Loucy (cell line): ENCODE data around the gene SPRYD7.

Experiments used
- H2AFZ ChIP-seq: fragments of 200-600 bp; sonication (generic); 2 replicates; pipeline ENCODE4 v1.6.0; 2016; ENCODE audit warnings: antibody characterized with exemption, mild to moderate bottlenecking, low read length, moderate library complexity
- H3F3A ChIP-seq: fragments of 200-600 bp; 2 replicates; pipeline ENCODE4 v1.6.0; 2016; ENCODE audit warnings: antibody characterized with exemption, low read depth, mild to moderate bottlenecking
- H3K27me3 ChIP-seq: fragments of 200-600 bp; sonication (generic); 2 replicates; pipeline ENCODE4 v1.6.1; 2014; ENCODE audit warnings: low read length, mild to moderate bottlenecking; ENCODE audit not compliant: insufficient read depth, poor library complexity, severe bottlenecking
- H3K36me3 ChIP-seq: fragments of 200-600 bp; sonication (generic); 2 replicates; pipeline ENCODE4 v1.6.1; 2016; ENCODE audit warnings: low read length; ENCODE audit not compliant: insufficient read depth
- H3K4me1 ChIP-seq: fragments of 200-600 bp; sonication (generic); 2 replicates; pipeline ENCODE4 v1.5.1; 2014; ENCODE audit warnings: low read length, mild to moderate bottlenecking; ENCODE audit not compliant: insufficient read depth, poor library complexity, severe bottlenecking
- H3K4me2 ChIP-seq: fragments of 200-600 bp; sonication (generic); 2 replicates; pipeline ENCODE4 v1.6.0; 2014; ENCODE audit warnings: antibody characterized with exemption, low read length, low read depth, mild to moderate bottlenecking; ENCODE audit not compliant: poor library complexity, severe bottlenecking
- H3K4me3 ChIP-seq: fragments of 200-600 bp; sonication (generic); 2 replicates; pipeline ENCODE4 v1.5.1; 2014; ENCODE audit warnings: low read length, mild to moderate bottlenecking, mixed read lengths; ENCODE audit not compliant: poor library complexity, severe bottlenecking
- H3K79me2 ChIP-seq: fragments of 200-600 bp; sonication (generic); 2 replicates; pipeline ENCODE4 v1.6.1; 2014; ENCODE audit warnings: low read length; ENCODE audit not compliant: insufficient read depth
- H3K9ac ChIP-seq: fragments of 200-600 bp; sonication (generic); 2 replicates; pipeline ENCODE4 v1.6.0; 2014; ENCODE audit warnings: mild to moderate bottlenecking, low read depth, low read length, moderate library complexity; ENCODE audit not compliant: poor library complexity, severe bottlenecking
- H3K9me2 ChIP-seq: fragments of 200-600 bp; sonication (generic); replicated peaks from 2 replicates; pipeline ENCODE4 v1.6.1; 2016; ENCODE audit warnings: low read depth, low read length, mixed read lengths
- H3K9me3 ChIP-seq: fragments of 200-600 bp; sonication (generic); 2 replicates; pipeline ENCODE4 v1.6.1; 2014; ENCODE audit warnings: mild to moderate bottlenecking, antibody characterized with exemption, low read length, low read depth; ENCODE audit not compliant: insufficient read depth
- H4K20me1 ChIP-seq: fragments of 200-600 bp; sonication (generic); 2 replicates; pipeline ENCODE4 v1.6.0; 2014; ENCODE audit warnings: antibody characterized with exemption, low read length, mild to moderate bottlenecking; ENCODE audit not compliant: insufficient read depth, poor library complexity, severe bottlenecking
- CTCF ChIP-seq: fragments of 200-600 bp; sonication (generic); conservative IDR thresholded peaks from 2 replicates; pipeline ENCODE4 v1.5.1; 2014; ENCODE audit warnings: mild to moderate bottlenecking, antibody characterized with exemption, low read length
- EZH2phosphoT487 ChIP-seq: fragments of 200-600 bp; IDR thresholded peaks from 2 replicates; pipeline ENCODE4 v1.6.1; 2018; ENCODE audit warnings: antibody characterized with exemption, mild to moderate bottlenecking, moderate library complexity, borderline replicate concordance

Gene SPRYD7

GRCh38 chr13:49893591-49893990 is 42.5 kb downstream of the SPRYD7 start:
- Histone ChIP-seq H3K9me2 (no peaks in the 10 kb centered on the region), H3K27me3 (no peaks in the 10 kb centered on the region), H3F3A (no peaks in the 10 kb centered on the region), H3K79me2 (no peaks in the 10 kb centered on the region), H3K4me3 (no peak overlapping the region), H4K20me1 (no peaks in the 10 kb centered on the region), H3K4me2 (no peak overlapping the region), H3K9ac (no peak overlapping the region), H3K9me3 (no peaks in the 10 kb centered on the region), H2AFZ (no peak overlapping the region), H3K36me3 (no peaks in the 10 kb centered on the region), H3K4me1 (no peaks in the 10 kb centered on the region)
- no peak for TF ChIP-seq EZH2phosphoT487
- TF ChIP-seq CTCF, result no peak

- no peaks in the 10 kb centered on the region for H3K4me1 ChIP-seq
- H3K4me2 ChIP-seq, result no peak overlapping the region
- H3K9me2 ChIP-seq, result no peaks in the 10 kb centered on the region
- no peak for TF ChIP-seq CTCF
- no peaks in the 10 kb centered on the region for H3K9me3 ChIP-seq
- H2AFZ ChIP-seq, result no peak overlapping the region
- no peaks in the 10 kb centered on the region for H3K36me3 ChIP-seq
- H3K4me3 ChIP-seq, result no peak overlapping the region
- H4K20me1 ChIP-seq, result no peaks in the 10 kb centered on the region
- H3K79me2 ChIP-seq, result no peaks in the 10 kb centered on the region
- H3F3A ChIP-seq, result no peaks in the 10 kb centered on the region
- H3K27me3 ChIP-seq, result no peaks in the 10 kb centered on the region
- no peak overlapping the region for H3K9ac ChIP-seq
Observed at GRCh38 chr13:49890376-49890775, 45.8 kb downstream of the SPRYD7 start.

GRCh38 chr13:49878682-49879081 is 57.5 kb downstream of the SPRYD7 start:
- no peak overlapping the region for H2AFZ ChIP-seq
- H3K9me2 ChIP-seq, result no peaks in the 10 kb centered on the region
- no peaks in the 10 kb centered on the region for H4K20me1 ChIP-seq
- TF ChIP-seq CTCF, result no peak
- no peak overlapping the region for H3K4me3 ChIP-seq
- no peak overlapping the region for H3K4me2 ChIP-seq
- no peak overlapping the region for H3K9ac ChIP-seq
- peaks cover 12% of the 10 kb centered on the region; the same call in 1 of the 2 replicates for H3K9me3 ChIP-seq
- no peaks in the 10 kb centered on the region for H3K27me3 ChIP-seq
- no peaks in the 10 kb centered on the region for H3K4me1 ChIP-seq
- H3F3A ChIP-seq, result no peaks in the 10 kb centered on the region
- no peaks in the 10 kb centered on the region for H3K36me3 ChIP-seq
- no peaks in the 10 kb centered on the region for H3K79me2 ChIP-seq
